H9 (cell line): ENCODE data around the gene RBFOX2. TPM values are rescaled to one million over a fixed set of nuclear protein-coding genes. Genes with fewer than 3 reads are reported as not detected.

Source experiments
- DNase-seq: peaks from one replicate; pipeline ENCODE4 v3.0.0-alpha.2; 2017
- H2AFZ ChIP-seq: one replicate; pipeline ENCODE4 v1.6.1; 2013; ENCODE audit warnings: mild to moderate bottlenecking, low read length, control low read depth, moderate library complexity
- H2AK5ac ChIP-seq: 2 replicates; pipeline ENCODE4 v1.6.1; 2013; ENCODE audit warnings: low read length, control low read depth, mixed read lengths; ENCODE audit not compliant: insufficient read length
- H2BK120ac ChIP-seq: one replicate; pipeline ENCODE4 v1.6.1; 2013; ENCODE audit warnings: low read depth, mild to moderate bottlenecking, low read length, control low read depth, inconsistent platforms; ENCODE audit not compliant: poor library complexity, severe bottlenecking
- H2BK12ac ChIP-seq: 2 replicates; pipeline ENCODE4 v1.6.1; 2013; ENCODE audit warnings: low read length, control low read depth, mixed read lengths, low read depth; ENCODE audit not compliant: insufficient read length
- H2BK15ac ChIP-seq: 2 replicates; pipeline ENCODE4 v1.6.1; 2013; ENCODE audit warnings: low read depth, low read length, control low read depth
- H2BK20ac ChIP-seq: one replicate; pipeline ENCODE4 v1.6.1; 2013; ENCODE audit warnings: low read depth, mild to moderate bottlenecking, low read length, control low read depth, inconsistent platforms; ENCODE audit not compliant: poor library complexity, severe bottlenecking
- H2BK5ac ChIP-seq: 2 replicates; pipeline ENCODE4 v1.6.1; 2013; ENCODE audit warnings: low read length, control low read depth, mixed read lengths; ENCODE audit not compliant: insufficient read length
- H3K14ac ChIP-seq: 2 replicates; pipeline ENCODE4 v1.6.1; 2013; ENCODE audit warnings: low read length, control low read depth; ENCODE audit not compliant: insufficient read depth
- H3K18ac ChIP-seq: 2 replicates; pipeline ENCODE4 v1.6.1; 2013; ENCODE audit warnings: low read depth, mild to moderate bottlenecking, mixed read lengths, low read length, control low read depth; ENCODE audit not compliant: insufficient read length
- H3K23ac ChIP-seq: 2 replicates; pipeline ENCODE4 v1.6.1; 2013; ENCODE audit warnings: low read length, control low read depth, mixed read lengths, low read depth; ENCODE audit not compliant: insufficient read length
- H3K23me2 ChIP-seq: 2 replicates; pipeline ENCODE4 v1.6.1; 2013; ENCODE audit warnings: low read depth, mild to moderate bottlenecking, mixed read lengths, low read length, control low read depth; ENCODE audit not compliant: insufficient read length, poor library complexity, severe bottlenecking
- H3K27ac ChIP-seq: 2 replicates; pipeline ENCODE4 v1.5.1; 2013; ENCODE audit warnings: low read length, control low read depth, mixed read lengths, low read depth; ENCODE audit not compliant: insufficient read length
- H3K27me3 ChIP-seq: 2 replicates; pipeline ENCODE4 v1.6.1; 2013; ENCODE audit warnings: low read length, control low read depth, inconsistent platforms; ENCODE audit not compliant: insufficient read depth
- H3K4ac ChIP-seq: 2 replicates; pipeline ENCODE4 v1.6.1; 2013; ENCODE audit warnings: low read depth, mild to moderate bottlenecking, control low read depth, inconsistent platforms, low read length, moderate library complexity
- H3K4me1 ChIP-seq: 2 replicates; pipeline ENCODE4 v1.6.1; 2013; ENCODE audit warnings: low read length, control low read depth, inconsistent platforms; ENCODE audit not compliant: insufficient read depth
- H3K4me2 ChIP-seq: 2 replicates; pipeline ENCODE4 v1.6.1; 2013; ENCODE audit warnings: low read length, control low read depth, mixed read lengths; ENCODE audit not compliant: insufficient read length, insufficient read depth
- H3K56ac ChIP-seq: 2 replicates; pipeline ENCODE4 v1.6.1; 2013; ENCODE audit warnings: low read depth, mild to moderate bottlenecking, mixed read lengths, low read length, control low read depth; ENCODE audit not compliant: insufficient read length
- H3K79me1 ChIP-seq: 2 replicates; pipeline ENCODE4 v1.6.1; 2013; ENCODE audit warnings: low read depth, mild to moderate bottlenecking, moderate library complexity, low read length, control low read depth, inconsistent platforms; ENCODE audit not compliant: insufficient read depth, poor library complexity, severe bottlenecking
- H3K79me2 ChIP-seq: 2 replicates; pipeline ENCODE4 v1.6.1; 2013; ENCODE audit warnings: low read length, control low read depth, inconsistent platforms; ENCODE audit not compliant: insufficient read depth
- H3K9ac ChIP-seq: 2 replicates; pipeline ENCODE4 v1.6.1; 2013; ENCODE audit warnings: low read length, control low read depth, mixed read lengths; ENCODE audit not compliant: insufficient read length; ENCODE audit errors: extremely low read depth
- H3K9me3 ChIP-seq: one replicate; pipeline ENCODE4 v1.6.1; 2013; ENCODE audit warnings: low read depth, low read length, inconsistent platforms; ENCODE audit not compliant: control insufficient read depth
- H3T11ph ChIP-seq: one replicate; pipeline ENCODE4 v1.6.1; 2013; ENCODE audit warnings: mild to moderate bottlenecking, low read length, control low read depth, inconsistent platforms
- H4K20me1 ChIP-seq: one replicate; pipeline ENCODE4 v1.6.1; 2013; ENCODE audit not compliant: control insufficient read depth, insufficient read length, insufficient read depth
- H4K5ac ChIP-seq: 2 replicates; pipeline ENCODE4 v1.6.1; 2013; ENCODE audit warnings: low read depth, mild to moderate bottlenecking, mixed read lengths, low read length, control low read depth; ENCODE audit not compliant: insufficient read length
- H4K8ac ChIP-seq: replicated peaks from 2 replicates; pipeline ENCODE4 v1.6.1; 2013; ENCODE audit warnings: low read length, control low read depth, mixed read lengths, low read depth; ENCODE audit not compliant: insufficient read length
- H4K91ac ChIP-seq: 2 replicates; pipeline ENCODE4 v1.6.1; 2013; ENCODE audit warnings: low read depth, mild to moderate bottlenecking, moderate library complexity, mixed read lengths, low read length, control low read depth; ENCODE audit not compliant: insufficient read length
- H3K27ac Mint-ChIP-seq, 3 experiments: 2 replicates in 2 of 3; 3 replicates in 1 of 3; pipeline ENCODE4 v1.8.0; 2020 to 2021; ENCODE audit warnings: mixed read lengths in 3 of 3, mild to moderate bottlenecking in 1 of 3, moderate library complexity in 1 of 3
- H3K27me3 Mint-ChIP-seq: 2 replicates; pipeline ENCODE4 v1.8.0; 2021; ENCODE audit warnings: low read depth, mild to moderate bottlenecking, moderate library complexity, mixed read lengths
- H3K36me3 Mint-ChIP-seq, 3 experiments: 2 replicates in 2 of 3; 3 replicates in 1 of 3; pipeline ENCODE4 v1.8.0; 2020 to 2021; ENCODE audit warnings: low read depth in 3 of 3, mixed read lengths in 3 of 3; ENCODE audit not compliant: insufficient read depth in 1 of 3
- H3K4me1 Mint-ChIP-seq, 2 experiments: 2 replicates each; pipeline ENCODE4 v1.8.0; 2020; ENCODE audit warnings: mixed read lengths in 2 of 2
- H3K4me3 Mint-ChIP-seq, 2 experiments: 2 replicates in 1 of 2; 3 replicates in 1 of 2; pipeline ENCODE4 v1.8.0; 2020 to 2021; ENCODE audit warnings: mild to moderate bottlenecking in 2 of 2, mixed read lengths in 2 of 2, moderate library complexity in 1 of 2
- H3K9me3 Mint-ChIP-seq, 2 experiments: 2 replicates in 1 of 2; 3 replicates in 1 of 2; pipeline ENCODE4 v1.8.0; 2020; ENCODE audit warnings: mild to moderate bottlenecking in 2 of 2, mixed read lengths in 2 of 2, moderate library complexity in 1 of 2
- WGBS: extraction: QIAGEN DNeasy Blood & Tissue Kit; methylation state at CpG from one replicate; pipeline ENCODE4 v1.1.7; 2013; ENCODE audit warnings: missing lambda C conversion rate, low lambda C conversion rate, mixed read lengths; ENCODE audit not compliant: insufficient read length; ENCODE audit errors: extremely low coverage; 5-methylcytosine and 5-hydroxymethylcytosine counted together
- total RNA-seq: library from RNA; stranded (reverse); gene quantifications from 2 replicates; pipeline ENCODE4 v1.2.1, GENCODE V29; 2021
- TF ChIP-seq, protein P1 (sequence below): fragments of 200-600 bp; sonication (generic); conservative IDR thresholded peaks from 3 replicates; pipeline ENCODE4 v1.8.0; 2021; ENCODE audit warnings: antibody characterized with exemption, mild to moderate bottlenecking

Gene RBFOX2
- total RNA-seq, 1 experiment from 2014 or later: 84.7 TPM

DNA sequence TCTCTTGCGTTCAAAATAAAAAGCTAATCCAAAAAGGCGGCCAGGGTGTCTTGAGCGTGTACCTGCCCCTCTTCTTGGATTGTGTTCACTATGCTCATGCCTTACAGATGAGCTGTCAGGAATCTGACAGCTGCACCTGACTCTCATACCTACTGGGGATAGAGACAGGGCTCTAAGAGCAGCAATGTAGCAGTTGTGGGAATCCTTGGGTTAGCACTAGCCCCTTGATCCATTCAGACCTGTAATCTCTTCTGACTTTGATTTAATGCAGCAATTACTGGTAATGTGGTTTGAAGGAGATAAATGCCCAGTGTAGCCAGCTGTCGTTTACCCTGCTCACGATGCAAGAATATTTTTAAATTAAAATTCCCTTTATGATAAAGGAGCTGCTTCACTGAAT is 165.2 kb downstream of the RBFOX2 start:
- H3K18ac ChIP-seq: no peak overlapping the region
- H3K27me3 ChIP-seq: no peaks in the 10 kb centered on the region
- H3K56ac ChIP-seq: no peak overlapping the region
- H2BK5ac ChIP-seq: no peak overlapping the region
- TF ChIP-seq, protein P1, sequence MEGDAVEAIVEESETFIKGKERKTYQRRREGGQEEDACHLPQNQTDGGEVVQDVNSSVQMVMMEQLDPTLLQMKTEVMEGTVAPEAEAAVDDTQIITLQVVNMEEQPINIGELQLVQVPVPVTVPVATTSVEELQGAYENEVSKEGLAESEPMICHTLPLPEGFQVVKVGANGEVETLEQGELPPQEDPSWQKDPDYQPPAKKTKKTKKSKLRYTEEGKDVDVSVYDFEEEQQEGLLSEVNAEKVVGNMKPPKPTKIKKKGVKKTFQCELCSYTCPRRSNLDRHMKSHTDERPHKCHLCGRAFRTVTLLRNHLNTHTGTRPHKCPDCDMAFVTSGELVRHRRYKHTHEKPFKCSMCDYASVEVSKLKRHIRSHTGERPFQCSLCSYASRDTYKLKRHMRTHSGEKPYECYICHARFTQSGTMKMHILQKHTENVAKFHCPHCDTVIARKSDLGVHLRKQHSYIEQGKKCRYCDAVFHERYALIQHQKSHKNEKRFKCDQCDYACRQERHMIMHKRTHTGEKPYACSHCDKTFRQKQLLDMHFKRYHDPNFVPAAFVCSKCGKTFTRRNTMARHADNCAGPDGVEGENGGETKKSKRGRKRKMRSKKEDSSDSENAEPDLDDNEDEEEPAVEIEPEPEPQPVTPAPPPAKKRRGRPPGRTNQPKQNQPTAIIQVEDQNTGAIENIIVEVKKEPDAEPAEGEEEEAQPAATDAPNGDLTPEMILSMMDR: no peak
- no peak overlapping the region for H3K27ac ChIP-seq
- H2BK20ac ChIP-seq: no peak overlapping the region
- no peaks in the 10 kb centered on the region for H4K20me1 ChIP-seq
- Mint-ChIP-seq H3K27ac (no peak overlapping the region), H3K4me3 (no peak overlapping the region), H3K9me3 (no peaks in the 10 kb centered on the region), H3K36me3 (no peaks in the 10 kb centered on the region), H3K27me3 (no peaks in the 10 kb centered on the region), H3K4me1 (peaks cover 37 to 39% of the 10 kb centered on the region in 2 experiments)
- H3K14ac ChIP-seq: no peak overlapping the region
- H4K5ac ChIP-seq: no peak overlapping the region
- no peak overlapping the region for H3K9ac ChIP-seq
- no CpG with 5 or more reads among the region's 5 CpGs for WGBS
- H3K9me3 ChIP-seq: no peaks in the 10 kb centered on the region
- H3K4ac ChIP-seq: no peak overlapping the region
- H2BK15ac ChIP-seq: no peak overlapping the region
- H4K91ac ChIP-seq: no peak overlapping the region
- no peak overlapping the region for H2BK12ac ChIP-seq
- no peak overlapping the region for H3K4me2 ChIP-seq
- no peak overlapping the region for H2AFZ ChIP-seq
- no peak overlapping the region for H3K23ac ChIP-seq
- H2AK5ac ChIP-seq: no peak overlapping the region
- no peaks in the 10 kb centered on the region for H3K79me1 ChIP-seq
- no peak overlapping the region for H2BK120ac ChIP-seq
- no peak overlapping the region for H4K8ac ChIP-seq
- DNase-seq: no peak
- peaks cover 5% of the 10 kb centered on the region; the same call in 1 of the 2 replicates for H3K79me2 ChIP-seq
- H3K4me1 ChIP-seq: peaks cover 4% of the 10 kb centered on the region
- H3K23me2 ChIP-seq: no peaks in the 10 kb centered on the region
- no peak overlapping the region for H3T11ph ChIP-seq
